Karpas-422 (cell line): ENCODE measurements around the gene SHOX. TPM values are rescaled to one million over a fixed set of nuclear protein-coding genes. Genes with fewer than 3 reads are reported as not detected.

Experiments used
- DNase-seq: peaks from one replicate; pipeline ENCODE4 v3.0.0-alpha.2; 2015
- H2AFZ ChIP-seq: fragments of 200-600 bp; sonication (generic); 2 replicates; pipeline ENCODE4 v1.6.1; 2014; ENCODE audit warnings: antibody characterized with exemption, low read length, mixed read lengths
- H3K27ac ChIP-seq: fragments of 200-600 bp; sonication (generic); 2 replicates; pipeline ENCODE4 v1.5.1; 2014; ENCODE audit warnings: mild to moderate bottlenecking, low read length, moderate library complexity
- H3K27me3 ChIP-seq: fragments of 200-600 bp; sonication (generic); 2 replicates; pipeline ENCODE4 v1.6.1; 2014; ENCODE audit warnings: low read length, mixed read lengths
- H3K36me3 ChIP-seq: fragments of 200-600 bp; sonication (generic); 2 replicates; pipeline ENCODE4 v1.6.1; 2014; ENCODE audit warnings: low read length, mixed read lengths; ENCODE audit not compliant: insufficient read depth
- H3K4me1 ChIP-seq: fragments of 200-600 bp; sonication (generic); 2 replicates; pipeline ENCODE4 v1.6.1; 2014; ENCODE audit warnings: mild to moderate bottlenecking, low read length, mixed read lengths
- H3K4me2 ChIP-seq: fragments of 200-600 bp; sonication (generic); 2 replicates; pipeline ENCODE4 v1.6.1; 2014; ENCODE audit warnings: low read length, low read depth, mild to moderate bottlenecking; ENCODE audit not compliant: poor library complexity, severe bottlenecking
- H3K4me3 ChIP-seq: fragments of 200-600 bp; sonication (generic); 2 replicates; pipeline ENCODE4 v1.5.1; 2014; ENCODE audit warnings: mild to moderate bottlenecking, antibody characterized with exemption, low read length, mixed read lengths
- H3K79me2 ChIP-seq: fragments of 200-600 bp; sonication (generic); 2 replicates; pipeline ENCODE4 v1.6.1; 2014; ENCODE audit warnings: mild to moderate bottlenecking, low read length, mixed read lengths
- H3K9ac ChIP-seq: fragments of 200-600 bp; sonication (generic); 2 replicates; pipeline ENCODE4 v1.6.0; 2014; ENCODE audit warnings: low read length
- H3K9me2 ChIP-seq: fragments of 200-600 bp; sonication (generic), shearing (Covaris generic); replicated peaks from 2 replicates; pipeline ENCODE4 v1.6.0; 2014; ENCODE audit warnings: mild to moderate bottlenecking, low read length, moderate library complexity; ENCODE audit not compliant: insufficient read depth
- H3K9me3 ChIP-seq: fragments of 300-700, 200-600 bp; sonication (generic); 2 replicates; pipeline ENCODE4 v1.6.1; 2014; ENCODE audit warnings: low read length, mixed read lengths
- H4K20me1 ChIP-seq: fragments of 200-600 bp; sonication (generic); 2 replicates; pipeline ENCODE4 v1.6.1; 2014; ENCODE audit warnings: mild to moderate bottlenecking, antibody characterized with exemption, low read length, low read depth; ENCODE audit not compliant: insufficient read depth
- total RNA-seq: library from RNA; depleted of rRNA; stranded (reverse); fragments of >200 nt; shearing (Covaris generic); gene quantifications from 2 replicates; pipeline ENCODE4 v1.2.3, GENCODE V29; 2014; ENCODE audit warnings: low replicate concordance

The SHOX gene
- total RNA-seq, 1 experiment from 2014 or later = not detected

GRCh38 chrX:638482-639131 lies 8.0 kb downstream of the SHOX start:
- no peaks in the 10 kb centered on the region for H3K79me2 ChIP-seq
- no peak for DNase-seq
- no peaks in the 10 kb centered on the region for H3K27me3 ChIP-seq
- H3K36me3 ChIP-seq = no peaks in the 10 kb centered on the region
- no peak overlapping the region for H2AFZ ChIP-seq
- H3K9ac ChIP-seq = no peak overlapping the region
- no peaks in the 10 kb centered on the region for H3K4me1 ChIP-seq
- H4K20me1 ChIP-seq = no peaks in the 10 kb centered on the region
- no peak overlapping the region for H3K27ac ChIP-seq
- H3K4me3 ChIP-seq = no peak overlapping the region
- no peaks in the 10 kb centered on the region for H3K9me2 ChIP-seq
- H3K9me3 ChIP-seq = no peaks in the 10 kb centered on the region
- H3K4me2 ChIP-seq = no peak overlapping the region

- Histone ChIP-seq H3K9ac (no peak overlapping the region), H3K36me3 (no peaks in the 10 kb centered on the region), H3K4me2 (no peak overlapping the region), H4K20me1 (no peaks in the 10 kb centered on the region), H3K4me1 (no peaks in the 10 kb centered on the region), H3K27ac (no peak overlapping the region), H3K9me3 (no peaks in the 10 kb centered on the region), H2AFZ (no peak overlapping the region), H3K4me3 (no peak overlapping the region), H3K27me3 (no peaks in the 10 kb centered on the region), H3K9me2 (no peaks in the 10 kb centered on the region), H3K79me2 (no peaks in the 10 kb centered on the region)
- no peak for DNase-seq
These were observed 8.6 kb downstream of the SHOX start for GRCh38 chrX:639151-639550.

- Histone ChIP-seq H3K4me1 (no peaks in the 10 kb centered on the region), H3K9ac (no peak overlapping the region), H3K36me3 (no peaks in the 10 kb centered on the region), H3K4me3 (no peak overlapping the region), H3K79me2 (no peaks in the 10 kb centered on the region), H3K9me2 (no peaks in the 10 kb centered on the region), H3K9me3 (no peaks in the 10 kb centered on the region), H3K27me3 (no peaks in the 10 kb centered on the region), H2AFZ (no peak overlapping the region), H4K20me1 (no peaks in the 10 kb centered on the region), H3K27ac (no peak overlapping the region), H3K4me2 (no peak overlapping the region)
- no peak for DNase-seq
These were observed 10.1 kb downstream of the SHOX start for GRCh38 chrX:640641-641040.

GRCh38 chrX:641671-642435 lies 11.3 kb downstream of the SHOX start:
- no peak overlapping the region for H3K27ac ChIP-seq
- H3K4me3 ChIP-seq = no peak overlapping the region
- H3K79me2 ChIP-seq = no peaks in the 10 kb centered on the region
- no peak overlapping the region for H2AFZ ChIP-seq
- no peaks in the 10 kb centered on the region for H3K9me2 ChIP-seq
- no peaks in the 10 kb centered on the region for H4K20me1 ChIP-seq
- no peaks in the 10 kb centered on the region for H3K36me3 ChIP-seq
- H3K4me1 ChIP-seq = no peaks in the 10 kb centered on the region
- DNase-seq = no peak
- H3K9me3 ChIP-seq = no peaks in the 10 kb centered on the region
- no peak overlapping the region for H3K9ac ChIP-seq
- H3K4me2 ChIP-seq = no peak overlapping the region
- H3K27me3 ChIP-seq = no peaks in the 10 kb centered on the region

GRCh38 chrX:642436-643240 lies 12.0 kb downstream of the SHOX start:
- Histone ChIP-seq H3K4me3 (no peak overlapping the region), H3K4me2 (no peak overlapping the region), H2AFZ (no peak overlapping the region), H3K4me1 (no peaks in the 10 kb centered on the region), H3K36me3 (no peaks in the 10 kb centered on the region), H3K9me3 (no peaks in the 10 kb centered on the region), H3K79me2 (no peaks in the 10 kb centered on the region), H3K9ac (no peak overlapping the region), H3K27ac (no peak overlapping the region), H3K27me3 (no peaks in the 10 kb centered on the region), H4K20me1 (no peaks in the 10 kb centered on the region), H3K9me2 (no peaks in the 10 kb centered on the region)
- DNase-seq = no peak

- Histone ChIP-seq H3K79me2 (no peaks in the 10 kb centered on the region), H3K9me3 (no peaks in the 10 kb centered on the region), H3K9ac (no peak overlapping the region), H3K4me1 (no peaks in the 10 kb centered on the region), H3K9me2 (no peaks in the 10 kb centered on the region), H4K20me1 (no peaks in the 10 kb centered on the region), H3K27me3 (no peaks in the 10 kb centered on the region), H2AFZ (no peak overlapping the region), H3K4me3 (no peak overlapping the region), H3K36me3 (no peaks in the 10 kb centered on the region), H3K27ac (no peak overlapping the region), H3K4me2 (no peak overlapping the region)
- no peak for DNase-seq
These were observed 12.6 kb downstream of the SHOX start for GRCh38 chrX:643241-643595.

GRCh38 chrX:643911-644303 lies 13.3 kb downstream of the SHOX start:
- H3K79me2 ChIP-seq = no peaks in the 10 kb centered on the region
- no peaks in the 10 kb centered on the region for H3K36me3 ChIP-seq
- DNase-seq = no peak
- H3K4me1 ChIP-seq = no peaks in the 10 kb centered on the region
- no peak overlapping the region for H3K4me3 ChIP-seq
- no peak overlapping the region for H2AFZ ChIP-seq
- H4K20me1 ChIP-seq = no peaks in the 10 kb centered on the region
- no peaks in the 10 kb centered on the region for H3K9me2 ChIP-seq
- no peaks in the 10 kb centered on the region for H3K9me3 ChIP-seq
- H3K9ac ChIP-seq = no peak overlapping the region
- no peak overlapping the region for H3K4me2 ChIP-seq
- no peaks in the 10 kb centered on the region for H3K27me3 ChIP-seq
- H3K27ac ChIP-seq = no peak overlapping the region
